Activated T-helper 1 cell treated with anti-CD3 and anti-CD28 coated beads, Interleukin-2, amount 50 U/mL, for 16 hours (primary cell): ENCODE data around the gene SPAG16.
"Not testable (repeated sequence)": the region's sequence is repeated elsewhere in the genome, so short reads cannot be mapped to it uniquely, and the experiment has no call there.

Source experiments
- DNase-seq, 2 donors: peaks; one replicate each; pipeline ENCODE4 v3.0.0-alpha.2; 2020; ENCODE audit warnings: low read depth in 1 of 2, low spot score in 1 of 2

SPAG16 gene

DNA sequence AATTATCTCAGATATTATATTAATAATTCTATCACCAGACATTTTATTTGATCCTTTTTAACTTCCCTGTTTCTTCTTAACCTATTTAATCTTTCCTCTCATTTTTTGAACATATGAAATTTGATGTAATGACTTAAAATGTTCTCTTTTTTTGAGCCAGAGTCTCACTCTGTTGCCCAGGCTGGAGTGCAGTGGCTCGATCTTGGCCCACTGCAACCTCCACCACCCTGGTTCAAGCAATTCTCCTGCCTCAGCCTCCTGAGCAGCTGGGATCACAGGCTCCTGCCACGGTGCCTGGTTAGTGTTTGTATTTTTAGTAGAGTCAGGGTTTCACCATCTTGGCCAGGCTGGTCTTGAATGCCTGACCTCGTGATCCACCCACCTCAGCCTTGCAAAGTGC is 404.6 kb downstream of the SPAG16 start:
- DNase-seq: not testable (repeated sequence)

GRCh38 chr2:213689585-213689984 is 405.3 kb downstream of the SPAG16 start:
- DNase-seq: no peak

- DNase-seq: no peak
Measured at GRCh38 chr2:213691351-213691750, 407.1 kb downstream of the SPAG16 start.

DNA sequence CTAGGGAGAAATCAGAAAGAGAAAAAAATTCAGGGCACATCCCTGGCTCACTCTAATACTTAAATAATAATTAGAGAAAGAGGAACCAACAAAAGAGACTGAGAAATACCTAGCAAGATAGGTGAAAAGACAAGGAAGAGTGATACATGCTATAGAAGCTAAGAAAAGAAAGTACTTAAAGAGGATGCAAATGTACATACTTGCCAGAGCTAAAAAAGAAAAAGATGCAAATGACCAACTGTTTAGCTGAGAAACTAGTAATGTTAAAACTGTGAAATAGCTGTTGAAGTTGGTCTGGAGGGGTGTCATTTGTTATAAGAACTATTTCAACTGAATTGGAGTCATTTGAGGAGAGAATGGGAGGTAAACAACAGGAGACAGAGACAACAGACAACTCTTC is 412.2 kb downstream of the SPAG16 start:
- DNase-seq: no peak

DNA sequence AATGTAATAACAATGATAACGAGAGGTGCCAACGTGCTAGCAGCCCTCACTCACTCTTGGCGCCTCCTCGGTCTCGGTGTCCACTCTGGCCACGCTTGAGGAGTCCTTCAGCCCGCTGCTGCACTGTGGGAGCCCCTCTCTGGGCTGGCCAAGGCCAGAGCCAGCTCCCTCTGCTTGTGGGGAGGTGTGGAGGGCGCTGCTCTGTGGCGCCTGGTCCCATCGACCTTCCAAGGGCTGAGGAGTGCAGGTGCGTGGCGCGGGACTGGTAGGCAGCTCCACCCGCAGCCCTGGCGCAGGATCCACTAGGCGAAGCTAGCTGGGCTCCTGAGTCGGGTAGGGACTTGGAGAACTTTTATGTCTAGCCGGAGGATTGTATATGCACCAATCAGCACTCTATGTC is 417.1 kb downstream of the SPAG16 start:
- not testable (repeated sequence) for DNase-seq

DNA sequence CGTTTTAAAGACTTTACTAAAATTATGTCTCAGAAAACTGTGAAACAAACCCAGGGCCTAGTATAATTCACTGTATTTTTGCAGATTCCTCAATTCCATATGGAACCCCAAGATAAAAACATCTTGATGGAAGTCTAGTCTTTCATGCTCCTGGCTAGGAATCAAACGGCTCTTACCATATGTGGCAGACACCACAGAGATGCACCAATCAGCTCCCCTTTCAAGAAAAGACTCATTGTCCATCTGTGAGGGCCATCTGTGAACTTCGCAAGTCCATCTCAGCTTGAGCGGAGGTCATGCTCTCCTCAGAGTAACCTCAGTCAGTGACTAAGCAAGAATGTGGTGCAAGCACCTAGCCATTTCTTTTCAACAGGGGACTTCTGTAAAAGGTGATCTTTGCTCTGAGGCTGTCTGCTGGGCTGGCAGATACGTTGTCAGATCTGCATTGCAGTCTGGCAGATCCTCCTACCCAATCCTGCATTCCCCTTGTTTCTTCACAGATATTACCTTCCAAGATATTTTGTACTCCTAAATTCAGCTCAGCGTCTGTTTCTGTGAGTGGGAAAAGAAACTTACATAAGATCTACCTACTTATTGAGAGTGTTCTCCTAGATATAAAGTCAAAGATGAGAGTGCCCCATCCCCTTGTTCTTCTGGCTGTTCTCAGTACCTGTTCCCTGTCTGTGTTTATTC is 419.3 kb downstream of the SPAG16 start:
- no peak for DNase-seq

GRCh38 chr2:213710164-213710563 is 425.9 kb downstream of the SPAG16 start:
- no peak for DNase-seq

DNA sequence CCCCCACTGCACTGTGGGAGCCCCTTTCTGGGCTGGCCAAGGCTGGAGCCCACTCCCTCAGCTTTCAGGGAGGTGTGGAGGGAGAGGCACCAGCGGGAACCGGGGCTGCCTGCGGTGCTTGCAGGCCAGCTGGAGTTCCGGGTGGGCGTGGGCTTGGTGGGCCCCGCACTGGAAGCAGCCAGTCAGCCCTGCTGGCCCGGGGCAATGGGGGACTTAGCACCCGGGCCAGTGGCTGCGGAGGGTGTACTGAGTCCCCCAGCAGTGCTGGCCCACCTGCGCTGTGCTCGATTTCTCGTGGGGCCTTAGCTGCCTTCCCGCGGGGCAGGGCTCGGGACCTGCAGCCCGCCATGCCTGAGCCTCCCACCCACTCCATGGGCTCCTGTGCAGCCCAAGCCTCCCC is 434.1 kb downstream of the SPAG16 start:
- DNase-seq: not testable (repeated sequence)

DNA sequence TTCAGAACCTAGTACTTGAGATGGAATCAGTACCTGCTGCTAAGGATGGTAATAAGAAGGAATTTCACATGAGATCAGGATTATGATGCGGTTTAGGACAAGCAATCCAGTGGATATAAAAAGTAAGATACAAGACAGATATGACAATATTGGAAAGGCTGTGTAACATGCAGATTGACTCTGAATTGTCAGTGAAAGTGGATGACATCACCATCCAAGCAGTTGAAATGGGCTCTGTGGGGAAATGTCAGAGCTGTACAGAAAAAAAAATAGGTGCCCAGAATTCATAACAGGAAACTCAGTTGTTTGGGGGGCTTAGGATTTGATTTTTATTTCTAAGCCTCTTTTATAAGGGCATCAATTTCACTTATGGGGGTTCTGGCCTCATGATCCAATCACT is 438.3 kb downstream of the SPAG16 start:
- DNase-seq: no peak

DNA sequence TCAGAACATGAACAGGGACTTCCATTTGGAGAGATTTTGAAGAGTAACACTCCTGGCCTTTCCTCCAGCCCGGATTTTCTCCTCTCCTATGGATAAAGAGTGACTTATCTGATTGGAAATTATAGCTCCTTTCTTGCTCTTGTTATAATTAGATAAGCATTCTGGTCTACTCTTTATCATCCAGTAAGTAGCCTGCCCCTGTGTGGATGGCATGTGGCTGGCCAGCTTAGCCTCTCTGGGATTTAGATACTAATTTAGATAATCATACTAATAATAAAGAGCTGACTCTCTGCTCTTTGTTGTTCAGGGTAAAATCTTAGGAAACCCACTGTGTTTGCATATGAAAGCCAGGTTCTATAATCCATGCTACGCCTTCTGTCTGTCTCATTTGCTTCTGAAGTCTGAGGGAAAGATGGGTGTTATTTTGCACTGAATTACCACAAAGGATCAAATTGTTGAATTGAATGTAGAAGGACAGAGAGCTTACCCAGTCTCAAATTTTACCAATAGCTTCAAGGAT is 438.8 kb downstream of the SPAG16 start:
- DNase-seq: no peak

- no peak for DNase-seq
Measured at GRCh38 chr2:213723707-213724106, 439.4 kb downstream of the SPAG16 start.

GRCh38 chr2:213726101-213726500 is 441.8 kb downstream of the SPAG16 start:
- no peak for DNase-seq

- no peak for DNase-seq
Measured at GRCh38 chr2:213733893-213734292, 449.6 kb downstream of the SPAG16 start.

GRCh38 chr2:213740453-213740852 is 456.2 kb downstream of the SPAG16 start:
- DNase-seq: no peak

- no peak for DNase-seq
Measured at GRCh38 chr2:213751446-213751845, 467.2 kb downstream of the SPAG16 start.

DNA sequence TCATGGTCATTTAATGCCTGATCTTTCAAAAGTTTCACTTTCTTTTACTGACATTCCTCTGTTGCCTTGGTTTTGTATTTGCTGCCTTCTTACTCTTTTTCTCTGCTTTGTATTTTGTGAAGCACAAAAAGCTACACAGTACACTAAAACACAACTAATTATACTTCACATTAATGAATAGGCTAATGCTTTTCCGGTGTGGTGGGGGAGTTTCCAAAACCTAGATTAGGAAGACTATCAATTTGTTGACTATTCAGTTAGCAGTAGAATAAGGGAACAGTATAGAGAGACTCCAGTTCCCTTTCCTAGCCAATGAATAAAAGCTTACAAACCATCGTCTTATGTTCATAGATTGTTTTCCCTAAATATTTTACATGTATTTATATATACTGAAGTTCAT is 468.3 kb downstream of the SPAG16 start:
- DNase-seq: no peak

DNA sequence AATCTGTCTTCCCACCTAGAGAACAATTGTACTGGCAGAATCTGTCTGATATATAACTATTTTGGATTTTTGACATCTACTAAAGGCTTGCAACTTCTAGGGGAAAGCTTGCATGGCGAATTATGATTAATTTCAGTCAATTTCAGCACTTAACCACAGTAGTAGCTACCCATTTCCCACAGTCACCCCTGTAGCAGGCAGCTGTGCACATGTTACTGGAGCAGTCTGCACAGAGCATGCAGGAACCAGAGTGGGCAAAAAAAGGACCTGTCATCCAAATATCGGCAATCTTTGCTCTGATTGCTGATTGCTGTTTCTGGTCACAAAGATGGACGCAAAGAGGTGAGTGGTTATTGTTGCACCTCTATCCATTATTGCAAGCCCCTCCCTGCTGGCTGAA is 473.3 kb downstream of the SPAG16 start:
- no peak for DNase-seq

- no peak for DNase-seq
Measured at GRCh38 chr2:213763354-213763753, 479.1 kb downstream of the SPAG16 start.

- no peak for DNase-seq
Measured at GRCh38 chr2:213763963-213764362, 479.7 kb downstream of the SPAG16 start.

- DNase-seq: no peak
Measured at GRCh38 chr2:213764849-213765248, 480.6 kb downstream of the SPAG16 start.

- no peak for DNase-seq
Measured at GRCh38 chr2:213766062-213766461, 481.8 kb downstream of the SPAG16 start.

- DNase-seq: no peak
Measured at GRCh38 chr2:213766465-213766901, 482.2 kb downstream of the SPAG16 start.

GRCh38 chr2:213787869-213788268 is 503.6 kb downstream of the SPAG16 start:
- no peak for DNase-seq
